ENCODE results near the gene NUP62. TPM values are rescaled to one million over a fixed set of nuclear protein-coding genes. Genes with fewer than 3 reads are reported as not detected.

The NUP62 gene
- total and polyA plus RNA-seq, 8 donors, result 39.2 to 66.2 (median 60.0) TPM

DNA sequence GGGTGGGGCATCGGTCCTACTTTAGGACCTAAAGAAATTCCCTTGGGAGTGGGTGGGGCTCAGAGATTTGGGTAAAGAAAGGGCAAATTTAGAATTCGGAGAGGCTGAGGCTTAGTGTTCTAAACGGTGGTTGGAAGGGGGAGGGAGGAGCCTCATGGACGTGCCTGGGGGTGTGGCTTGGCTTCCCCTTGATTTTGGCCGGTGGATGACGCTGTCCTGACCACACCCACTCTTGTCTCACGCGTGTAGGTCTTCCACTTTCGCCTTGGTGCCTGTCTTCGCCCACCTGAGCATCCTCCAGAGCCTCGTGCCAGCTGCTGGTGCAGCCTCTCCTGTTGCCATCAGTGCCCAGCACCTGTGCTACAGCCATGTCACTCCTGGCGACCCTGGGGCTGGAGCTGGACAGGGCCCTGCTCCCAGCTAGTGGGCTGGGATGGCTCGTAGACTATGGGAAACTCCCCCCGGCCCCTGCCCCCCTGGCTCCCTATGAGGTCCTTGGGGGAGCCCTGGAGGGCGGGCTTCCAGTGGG, 1.2 kb upstream of the NUP62 start:
- Histone ChIP-seq H3K27ac (peak overlapping the region in 1 of 2 donors; percentile 95), H3K4me3 (peak overlapping the region in 1 of 2 donors; percentile 99)
- no peak for ATAC-seq

GRCh38 chr19:49929611-49930482, 543 bp upstream of the NUP62 start:
- H3K36me3 ChIP-seq, result peaks cover 0 to 47% of the 10 kb centered on the region in 2 donors
- H3K27ac ChIP-seq, result peak overlapping the region; percentile 93 to 95
- no peaks in the 10 kb centered on the region for H3K9me3 ChIP-seq
- ATAC-seq (peak; percentile 91), DNase-seq (peak; percentile 92 to 94 (median 92))
- peak overlapping the region; percentile 99 for H3K4me3 ChIP-seq
- intact Hi-C loops (cut with DNase I), result loop anchor here in 1 of 2 donors (10.0 kb wide), 1 partner anchor 55 kb away; no protein-coding TSS in a partner anchor
- H3K27me3 ChIP-seq, result no peaks in the 10 kb centered on the region
- peaks cover 0 to 49% of the 10 kb centered on the region in 2 donors for H3K4me1 ChIP-seq
- TF ChIP-seq, protein P1, sequence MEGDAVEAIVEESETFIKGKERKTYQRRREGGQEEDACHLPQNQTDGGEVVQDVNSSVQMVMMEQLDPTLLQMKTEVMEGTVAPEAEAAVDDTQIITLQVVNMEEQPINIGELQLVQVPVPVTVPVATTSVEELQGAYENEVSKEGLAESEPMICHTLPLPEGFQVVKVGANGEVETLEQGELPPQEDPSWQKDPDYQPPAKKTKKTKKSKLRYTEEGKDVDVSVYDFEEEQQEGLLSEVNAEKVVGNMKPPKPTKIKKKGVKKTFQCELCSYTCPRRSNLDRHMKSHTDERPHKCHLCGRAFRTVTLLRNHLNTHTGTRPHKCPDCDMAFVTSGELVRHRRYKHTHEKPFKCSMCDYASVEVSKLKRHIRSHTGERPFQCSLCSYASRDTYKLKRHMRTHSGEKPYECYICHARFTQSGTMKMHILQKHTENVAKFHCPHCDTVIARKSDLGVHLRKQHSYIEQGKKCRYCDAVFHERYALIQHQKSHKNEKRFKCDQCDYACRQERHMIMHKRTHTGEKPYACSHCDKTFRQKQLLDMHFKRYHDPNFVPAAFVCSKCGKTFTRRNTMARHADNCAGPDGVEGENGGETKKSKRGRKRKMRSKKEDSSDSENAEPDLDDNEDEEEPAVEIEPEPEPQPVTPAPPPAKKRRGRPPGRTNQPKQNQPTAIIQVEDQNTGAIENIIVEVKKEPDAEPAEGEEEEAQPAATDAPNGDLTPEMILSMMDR (IDR thresholded peaks at IDR 0.05), result no peak

More for the DNA sequence above, 1.2 kb upstream of the NUP62 start:
- DNase-seq, result peak in 1 of 4 donors; percentile 79
- Histone ChIP-seq H3K9me3 (no peaks in the 10 kb centered on the region), H3K36me3 (peaks cover 0 to 40% of the 10 kb centered on the region in 2 donors), H3K4me1 (peaks cover 0 to 42% of the 10 kb centered on the region in 2 donors), H3K27me3 (no peaks in the 10 kb centered on the region)
- intact Hi-C loops (cut with DNase I), result loop anchor here in 1 of 2 donors (10.0 kb wide), 1 partner anchor 54 kb away; no protein-coding TSS in a partner anchor
- TF ChIP-seq, protein P1 (IDR thresholded peaks at IDR 0.05), result no peak

DNA sequence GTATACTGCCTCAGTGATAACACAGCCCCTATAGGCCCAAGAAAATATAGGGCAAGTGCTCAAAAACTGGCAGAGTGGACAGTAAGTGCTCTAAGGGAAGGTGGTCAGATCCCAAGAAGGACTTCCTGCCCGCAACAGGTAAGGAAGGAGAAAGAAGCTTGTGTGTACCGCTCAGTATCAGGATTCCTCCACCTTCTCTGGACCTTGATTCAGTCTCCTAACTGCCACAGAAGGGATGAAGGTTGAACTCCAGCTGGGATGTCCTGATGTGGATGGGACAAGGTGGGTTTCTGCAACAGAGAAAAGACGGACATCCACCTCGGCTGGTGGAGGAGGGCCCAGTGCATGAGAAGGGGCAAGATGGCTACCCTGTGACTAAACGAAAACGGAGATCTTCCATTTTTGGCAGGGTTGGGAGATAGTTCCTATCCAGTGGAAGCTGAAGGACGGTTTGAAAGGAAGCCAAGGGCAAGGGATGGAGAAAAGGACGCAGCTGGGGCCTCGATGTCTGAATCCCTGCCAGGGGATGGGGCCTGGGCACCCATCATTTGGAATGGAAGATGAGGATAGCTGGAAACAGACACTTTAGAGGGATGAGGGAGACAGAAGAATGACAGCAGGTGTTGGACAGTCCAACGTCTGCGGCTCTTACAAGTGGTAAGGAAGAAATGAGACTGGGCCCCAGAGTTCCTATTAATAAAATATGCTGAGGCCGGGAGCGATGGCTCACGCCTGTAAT, 1.6 kb downstream of the NUP62 start:
- intact Hi-C loops (cut with DNase I), result no loop called here
- no peaks in the 10 kb centered on the region for H3K27me3 ChIP-seq
- ATAC-seq (no peak), DNase-seq (peak in 1 of 4 donors; percentile 10)
- peak overlapping the region in 1 of 2 donors; percentile 99 for H3K4me3 ChIP-seq
- peak overlapping the region; percentile 93 to 95 for H3K27ac ChIP-seq
- H3K9me3 ChIP-seq, result no peaks in the 10 kb centered on the region
- peaks cover 0 to 63% of the 10 kb centered on the region in 2 donors for H3K36me3 ChIP-seq
- TF ChIP-seq, protein P1 (IDR thresholded peaks at IDR 0.05), result no peak
- H3K4me1 ChIP-seq, result peaks cover 0 to 70% of the 10 kb centered on the region in 2 donors

GRCh38 chr19:49926515-49926914, 2.8 kb downstream of the NUP62 start:
- no peak overlapping the region for H3K4me3 ChIP-seq
- H3K36me3 ChIP-seq, result peaks cover 0 to 69% of the 10 kb centered on the region in 2 donors
- ATAC-seq, result no peak
- H3K4me1 ChIP-seq, result peaks cover 0 to 78% of the 10 kb centered on the region in 2 donors
- H3K9me3 ChIP-seq, result no peaks in the 10 kb centered on the region
- peak in 1 of 4 donors; percentile 13 for DNase-seq
- no peaks in the 10 kb centered on the region for H3K27me3 ChIP-seq
- no peak overlapping the region for H3K27ac ChIP-seq
- intact Hi-C loops (cut with DNase I), result no loop called here
- TF ChIP-seq, protein P1 (IDR thresholded peaks at IDR 0.05), result no peak

Measured in left lung (tissue), 10 donors.